LNCAP (cell line): ENCODE results near the gene PLCL1.

Source experiments
- CTCF ChIP-seq: fragments of 450-650 bp; IDR thresholded peaks from 2 replicates; pipeline ENCODE4 v1.5.1; 2017; ENCODE audit warnings: mild to moderate bottlenecking

PLCL1 gene

GRCh38 chr2:197939787-197940186, 135.4 kb downstream of the PLCL1 start:
- no peak for TF ChIP-seq CTCF

- no peak for TF ChIP-seq CTCF
Measured at GRCh38 chr2:197940382-197940781, 136.0 kb downstream of the PLCL1 start.

- no peak for TF ChIP-seq CTCF
Measured at GRCh38 chr2:197941715-197942114, 137.3 kb downstream of the PLCL1 start.

- no peak for TF ChIP-seq CTCF
Measured at GRCh38 chr2:197943731-197944130, 139.3 kb downstream of the PLCL1 start.

- no peak for TF ChIP-seq CTCF
Measured at GRCh38 chr2:197944416-197945096, 140.2 kb downstream of the PLCL1 start.

GRCh38 chr2:197946562-197946961, 142.2 kb downstream of the PLCL1 start:
- TF ChIP-seq CTCF: no peak

- TF ChIP-seq CTCF: no peak
Measured at GRCh38 chr2:197947219-197947757, 142.9 kb downstream of the PLCL1 start.
